HEK293 (cell line): ENCODE measurements around the gene BPIFB2.

Source experiments
- CTCF ChIA-PET: fragments of 350-600 bp; formaldehyde crosslinking; extraction: SDS; loops from one replicate; lab custom pipeline; 2021; ENCODE audit warnings: antibody characterized with exemption; lab: Yijun Ruan, JAX
- POLR2A ChIA-PET: fragments of 300-600 bp; formaldehyde crosslinking; extraction: SDS; loops from one replicate; lab custom pipeline; 2020; ENCODE audit warnings: antibody characterized with exemption, inconsistent platforms; lab: Yijun Ruan, JAX
- H3K27ac ChIP-seq: fragments of 200-500 bp; sonication (Bioruptor generic); 2 replicates; pipeline ENCODE4 v1.5.1; 2014; ENCODE audit warnings: low read depth, low read length, control low read depth, inconsistent platforms; ENCODE audit errors: extremely low read depth
- H3K36me3 ChIP-seq, 2 experiments: fragments of 200-500 bp in 1 of 2; sonication (Bioruptor generic) in 1 of 2; 1 replicate in 1 of 2; 2 replicates in 1 of 2; pipeline ENCODE4 v1.5.1; 2014 to 2017; ENCODE audit warnings: inconsistent platforms in 2 of 2, low read length in 2 of 2; ENCODE audit not compliant: control insufficient read depth in 2 of 2, insufficient read depth in 1 of 2
- H3K4me1 ChIP-seq: fragments of 200-500 bp; sonication (Bioruptor generic); 2 replicates; pipeline ENCODE4 v1.5.1; 2014; ENCODE audit warnings: mild to moderate bottlenecking, low read length, inconsistent platforms; ENCODE audit not compliant: control insufficient read depth, insufficient read depth
- H3K4me3 ChIP-seq: 2 replicates; pipeline ENCODE4 v1.5.1; 2011; ENCODE audit warnings: low read depth, mild to moderate bottlenecking, control low read depth, low read length, moderate library complexity
- H3K9me3 ChIP-seq: fragments of 200-500 bp; sonication (Bioruptor generic); 2 replicates; pipeline ENCODE4 v1.5.1; 2014; ENCODE audit warnings: low read depth, low read length, inconsistent platforms; ENCODE audit not compliant: control insufficient read depth, insufficient read depth
- OSR2 ChIP-seq: fragments of 450-650 bp; formaldehyde crosslinking; IDR thresholded peaks from 2 replicates; pipeline ENCODE4 v1.5.1; 2016; ENCODE audit warnings: missing biosample characterization, missing genetic modification characterization
- ZNF155 ChIP-seq: fragments of 450-650 bp; formaldehyde crosslinking; IDR thresholded peaks from 2 replicates; pipeline ENCODE4 v1.5.1; 2016; ENCODE audit warnings: missing biosample characterization, missing genetic modification characterization
- ZNF2 ChIP-seq: fragments of 450-650 bp; formaldehyde crosslinking; IDR thresholded peaks from 2 replicates; pipeline ENCODE4 v1.5.1; 2016; ENCODE audit warnings: missing biosample characterization, missing genetic modification characterization
- ZNF202 ChIP-seq: fragments of 450-650 bp; formaldehyde crosslinking; IDR thresholded peaks from 2 replicates; pipeline ENCODE4 v1.5.1; 2016; ENCODE audit warnings: missing biosample characterization, missing genetic modification characterization, borderline replicate concordance
- ZNF335 ChIP-seq: fragments of 450-650 bp; formaldehyde crosslinking; conservative IDR thresholded peaks from 2 replicates; pipeline ENCODE4 v1.5.1; 2016; ENCODE audit warnings: missing biosample characterization, missing genetic modification characterization
- ZNF391 ChIP-seq: fragments of 450-650 bp; formaldehyde crosslinking; IDR thresholded peaks from 2 replicates; pipeline ENCODE4 v1.5.1; 2016; ENCODE audit warnings: low read depth, missing biosample characterization, missing genetic modification characterization, borderline replicate concordance
- ZNF416 ChIP-seq: fragments of 450-650 bp; formaldehyde crosslinking; IDR thresholded peaks from 2 replicates; pipeline ENCODE4 v1.5.1; 2016; ENCODE audit warnings: missing biosample characterization, missing genetic modification characterization
- ZNF426 ChIP-seq: fragments of 450-650 bp; formaldehyde crosslinking; IDR thresholded peaks from 2 replicates; pipeline ENCODE4 v1.5.1; 2017; ENCODE audit warnings: missing biosample characterization, missing genetic modification characterization, mild to moderate bottlenecking, inconsistent platforms, moderate library complexity
- ZNF658 ChIP-seq: fragments of 450-650 bp; formaldehyde crosslinking; IDR thresholded peaks from 2 replicates; pipeline ENCODE4; 2016; ENCODE audit warnings: missing biosample characterization, missing genetic modification characterization
- ZNF777 ChIP-seq: fragments of 450-650 bp; formaldehyde crosslinking; IDR thresholded peaks from 2 replicates; pipeline ENCODE4 v1.5.1; 2017; ENCODE audit warnings: missing biosample characterization, missing genetic modification characterization, borderline replicate concordance
- TF ChIP-seq, protein P1 (sequence below): IDR thresholded peaks from 2 replicates; pipeline ENCODE4 v1.6.1; 2011; ENCODE audit warnings: mild to moderate bottlenecking, low read depth, low read length, borderline replicate concordance
- TF ChIP-seq, protein P2 (sequence below): fragments of 450-650 bp; formaldehyde crosslinking; IDR thresholded peaks from 2 replicates; pipeline ENCODE4 v1.5.1; 2016; ENCODE audit warnings: missing biosample characterization, missing genetic modification characterization, low read depth
- TF ChIP-seq, protein P3 (sequence below): fragments of 450-650 bp; formaldehyde crosslinking; conservative IDR thresholded peaks from 2 replicates; pipeline ENCODE4 v1.5.1; 2016; ENCODE audit warnings: low read depth, missing biosample characterization, missing genetic modification characterization
- TF ChIP-seq, protein P4 (sequence below): fragments of 450-650 bp; formaldehyde crosslinking; IDR thresholded peaks from 2 replicates; pipeline ENCODE4 v1.5.1; 2016; ENCODE audit warnings: missing biosample characterization, missing genetic modification characterization
- TF ChIP-seq, protein P5 (sequence below): fragments of 450-650 bp; formaldehyde crosslinking; IDR thresholded peaks from 2 replicates; pipeline ENCODE4 v1.5.1; 2017; ENCODE audit warnings: missing biosample characterization, missing genetic modification characterization
- TF ChIP-seq, protein P6 (sequence below): fragments of 450-650 bp; formaldehyde crosslinking; IDR thresholded peaks from 2 replicates; pipeline ENCODE4 v1.5.1; 2016; ENCODE audit warnings: missing biosample characterization, missing genetic modification characterization

The BPIFB2 gene

DNA sequence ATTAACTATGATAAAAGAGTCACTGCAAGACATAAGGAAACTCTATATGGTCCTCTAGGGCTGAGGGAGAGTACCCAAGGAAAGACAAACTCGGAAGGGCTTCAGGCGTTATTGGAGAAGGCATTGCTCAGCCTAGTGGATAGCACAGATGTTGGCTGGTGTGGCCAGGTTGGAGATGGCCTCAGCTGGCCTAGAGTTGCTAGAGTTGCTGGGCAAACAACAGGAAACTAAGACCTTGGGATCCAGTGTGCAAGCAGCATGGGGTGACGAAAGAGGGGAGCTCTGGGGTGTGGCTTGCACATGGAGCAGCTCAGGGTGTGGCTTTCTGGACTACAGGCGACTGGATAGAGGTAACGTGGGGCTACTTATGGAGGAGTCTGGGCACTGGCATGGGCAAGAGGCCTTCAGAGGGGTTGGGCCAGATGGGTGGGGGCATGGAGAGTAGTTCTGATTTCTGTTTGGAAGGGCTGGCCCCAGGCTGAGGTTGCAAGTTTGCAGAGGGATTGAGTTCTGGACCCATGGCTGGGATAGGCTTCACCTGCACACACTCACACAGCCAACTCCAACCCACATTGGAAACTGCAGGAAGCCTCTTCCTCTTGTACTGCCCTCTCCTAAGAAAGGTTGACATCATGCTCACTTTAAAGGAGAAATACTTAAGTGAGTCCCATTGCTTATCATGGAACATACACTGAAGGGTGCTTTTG, 18.7 kb downstream of the BPIFB2 start:
- ChIA-PET POLR2A (no interaction called here), CTCF (interaction anchor here (0.7 kb wide), 1 partner anchor 170 kb away, joined by 3 read pairs; no protein-coding TSS in a partner anchor)
- no peak overlapping the region for H3K4me3 ChIP-seq
- TF ChIP-seq, protein P1, sequence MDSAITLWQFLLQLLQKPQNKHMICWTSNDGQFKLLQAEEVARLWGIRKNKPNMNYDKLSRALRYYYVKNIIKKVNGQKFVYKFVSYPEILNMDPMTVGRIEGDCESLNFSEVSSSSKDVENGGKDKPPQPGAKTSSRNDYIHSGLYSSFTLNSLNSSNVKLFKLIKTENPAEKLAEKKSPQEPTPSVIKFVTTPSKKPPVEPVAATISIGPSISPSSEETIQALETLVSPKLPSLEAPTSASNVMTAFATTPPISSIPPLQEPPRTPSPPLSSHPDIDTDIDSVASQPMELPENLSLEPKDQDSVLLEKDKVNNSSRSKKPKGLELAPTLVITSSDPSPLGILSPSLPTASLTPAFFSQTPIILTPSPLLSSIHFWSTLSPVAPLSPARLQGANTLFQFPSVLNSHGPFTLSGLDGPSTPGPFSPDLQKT, result no peak
- TF ChIP-seq ZNF155 (tag by site-specific recombination) (no peak), ZNF2 (tag by site-specific recombination) (no peak), ZNF391 (no peak), ZNF202 (tag by site-specific recombination) (no peak), ZNF416 (no peak)
- TF ChIP-seq, protein P2, sequence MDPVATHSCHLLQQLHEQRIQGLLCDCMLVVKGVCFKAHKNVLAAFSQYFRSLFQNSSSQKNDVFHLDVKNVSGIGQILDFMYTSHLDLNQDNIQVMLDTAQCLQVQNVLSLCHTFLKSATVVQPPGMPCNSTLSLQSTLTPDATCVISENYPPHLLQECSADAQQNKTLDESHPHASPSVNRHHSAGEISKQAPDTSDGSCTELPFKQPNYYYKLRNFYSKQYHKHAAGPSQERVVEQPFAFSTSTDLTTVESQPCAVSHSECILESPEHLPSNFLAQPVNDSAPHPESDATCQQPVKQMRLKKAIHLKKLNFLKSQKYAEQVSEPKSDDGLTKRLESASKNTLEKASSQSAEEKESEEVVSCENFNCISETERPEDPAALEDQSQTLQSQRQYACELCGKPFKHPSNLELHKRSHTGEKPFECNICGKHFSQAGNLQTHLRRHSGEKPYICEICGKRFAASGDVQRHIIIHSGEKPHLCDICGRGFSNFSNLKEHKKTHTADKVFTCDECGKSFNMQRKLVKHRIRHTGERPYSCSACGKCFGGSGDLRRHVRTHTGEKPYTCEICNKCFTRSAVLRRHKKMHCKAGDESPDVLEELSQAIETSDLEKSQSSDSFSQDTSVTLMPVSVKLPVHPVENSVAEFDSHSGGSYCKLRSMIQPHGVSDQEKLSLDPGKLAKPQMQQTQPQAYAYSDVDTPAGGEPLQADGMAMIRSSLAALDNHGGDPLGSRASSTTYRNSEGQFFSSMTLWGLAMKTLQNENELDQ (tag by site-specific recombination), result no peak
- TF ChIP-seq, protein P3, sequence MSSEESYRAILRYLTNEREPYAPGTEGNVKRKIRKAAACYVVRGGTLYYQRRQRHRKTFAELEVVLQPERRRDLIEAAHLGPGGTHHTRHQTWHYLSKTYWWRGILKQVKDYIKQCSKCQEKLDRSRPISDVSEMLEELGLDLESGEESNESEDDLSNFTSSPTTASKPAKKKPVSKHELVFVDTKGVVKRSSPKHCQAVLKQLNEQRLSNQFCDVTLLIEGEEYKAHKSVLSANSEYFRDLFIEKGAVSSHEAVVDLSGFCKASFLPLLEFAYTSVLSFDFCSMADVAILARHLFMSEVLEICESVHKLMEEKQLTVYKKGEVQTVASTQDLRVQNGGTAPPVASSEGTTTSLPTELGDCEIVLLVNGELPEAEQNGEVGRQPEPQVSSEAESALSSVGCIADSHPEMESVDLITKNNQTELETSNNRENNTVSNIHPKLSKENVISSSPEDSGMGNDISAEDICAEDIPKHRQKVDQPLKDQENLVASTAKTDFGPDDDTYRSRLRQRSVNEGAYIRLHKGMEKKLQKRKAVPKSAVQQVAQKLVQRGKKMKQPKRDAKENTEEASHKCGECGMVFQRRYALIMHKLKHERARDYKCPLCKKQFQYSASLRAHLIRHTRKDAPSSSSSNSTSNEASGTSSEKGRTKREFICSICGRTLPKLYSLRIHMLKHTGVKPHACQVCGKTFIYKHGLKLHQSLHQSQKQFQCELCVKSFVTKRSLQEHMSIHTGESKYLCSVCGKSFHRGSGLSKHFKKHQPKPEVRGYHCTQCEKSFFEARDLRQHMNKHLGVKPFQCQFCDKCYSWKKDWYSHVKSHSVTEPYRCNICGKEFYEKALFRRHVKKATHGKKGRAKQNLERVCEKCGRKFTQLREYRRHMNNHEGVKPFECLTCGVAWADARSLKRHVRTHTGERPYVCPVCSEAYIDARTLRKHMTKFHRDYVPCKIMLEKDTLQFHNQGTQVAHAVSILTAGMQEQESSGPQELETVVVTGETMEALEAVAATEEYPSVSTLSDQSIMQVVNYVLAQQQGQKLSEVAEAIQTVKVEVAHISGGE (tag by site-specific recombination), result no peak
- H3K27ac ChIP-seq, result no peak overlapping the region
- H3K9me3 ChIP-seq, result no peaks in the 10 kb centered on the region
- H3K36me3 ChIP-seq, result no peaks in the 10 kb centered on the region
- no peaks in the 10 kb centered on the region for H3K4me1 ChIP-seq

DNA sequence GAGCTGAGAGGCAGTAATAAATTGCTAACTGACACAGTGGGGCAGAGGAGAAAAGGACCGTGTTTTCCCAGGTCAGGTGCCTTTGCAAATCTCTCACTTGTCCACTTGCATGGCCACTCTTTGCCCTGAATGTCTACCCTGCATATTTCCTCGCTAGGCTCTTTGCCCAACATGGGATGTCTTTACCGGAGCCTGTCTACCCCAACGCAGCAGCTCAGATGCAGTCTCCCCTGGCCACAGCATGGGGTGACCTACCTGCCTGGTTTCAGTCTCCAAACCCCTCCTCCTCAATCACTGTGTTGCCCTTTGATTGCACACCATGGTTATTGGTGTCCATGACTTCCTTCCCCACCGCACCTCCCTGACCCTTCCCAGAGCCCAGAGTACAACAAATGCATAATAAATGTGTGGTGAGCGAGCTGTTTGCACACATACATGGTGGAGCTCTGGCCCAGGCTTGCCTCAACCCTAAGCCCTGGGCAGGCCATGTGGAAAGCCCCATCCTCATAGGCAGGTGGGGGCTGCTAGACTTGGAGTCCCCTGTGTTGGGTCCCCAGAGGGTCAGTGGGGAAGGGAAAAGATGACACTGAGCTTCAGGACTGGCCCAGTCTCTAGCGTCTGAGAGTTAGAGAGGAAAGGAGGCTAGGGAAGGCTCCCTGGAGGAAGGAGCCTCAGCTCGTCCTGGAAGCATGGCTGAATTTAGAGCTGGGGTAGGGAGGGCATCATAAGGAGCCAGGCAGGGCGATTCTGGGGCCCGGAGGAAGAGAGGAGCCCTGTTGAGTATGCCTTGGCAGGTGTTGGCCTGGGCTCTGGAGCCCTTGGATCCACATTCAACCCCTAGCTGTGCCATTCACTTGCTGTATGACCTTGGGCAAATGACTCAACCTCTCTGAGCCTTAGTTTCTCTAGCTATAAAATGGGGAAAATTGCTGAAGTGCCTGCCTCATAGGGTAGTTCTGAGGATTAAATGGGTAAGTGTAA, 19.6 kb downstream of the BPIFB2 start:
- H3K36me3 ChIP-seq, result no peaks in the 10 kb centered on the region
- no peak overlapping the region for H3K27ac ChIP-seq
- H3K4me1 ChIP-seq, result no peaks in the 10 kb centered on the region
- no peak overlapping the region for H3K4me3 ChIP-seq
- ChIA-PET CTCF (interaction anchor here (0.6 kb wide), 1 partner anchor 78 kb away, joined by 4 read pairs; no protein-coding TSS in a partner anchor), POLR2A (no interaction called here)
- no peaks in the 10 kb centered on the region for H3K9me3 ChIP-seq
- TF ChIP-seq ZNF777 (tag by site-specific recombination) (no peak), ZNF426 (tag by site-specific recombination) (no peak), OSR2 (tag by site-specific recombination) (no peak), ZNF658 (tag by site-specific recombination) (no peak), ZNF335 (tag by site-specific recombination) (no peak)
- TF ChIP-seq, protein P3 (tag by site-specific recombination), result no peak
- TF ChIP-seq, protein P4, sequence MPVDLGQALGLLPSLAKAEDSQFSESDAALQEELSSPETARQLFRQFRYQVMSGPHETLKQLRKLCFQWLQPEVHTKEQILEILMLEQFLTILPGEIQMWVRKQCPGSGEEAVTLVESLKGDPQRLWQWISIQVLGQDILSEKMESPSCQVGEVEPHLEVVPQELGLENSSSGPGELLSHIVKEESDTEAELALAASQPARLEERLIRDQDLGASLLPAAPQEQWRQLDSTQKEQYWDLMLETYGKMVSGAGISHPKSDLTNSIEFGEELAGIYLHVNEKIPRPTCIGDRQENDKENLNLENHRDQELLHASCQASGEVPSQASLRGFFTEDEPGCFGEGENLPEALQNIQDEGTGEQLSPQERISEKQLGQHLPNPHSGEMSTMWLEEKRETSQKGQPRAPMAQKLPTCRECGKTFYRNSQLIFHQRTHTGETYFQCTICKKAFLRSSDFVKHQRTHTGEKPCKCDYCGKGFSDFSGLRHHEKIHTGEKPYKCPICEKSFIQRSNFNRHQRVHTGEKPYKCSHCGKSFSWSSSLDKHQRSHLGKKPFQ (tag by site-specific recombination), result no peak
- TF ChIP-seq, protein P5, sequence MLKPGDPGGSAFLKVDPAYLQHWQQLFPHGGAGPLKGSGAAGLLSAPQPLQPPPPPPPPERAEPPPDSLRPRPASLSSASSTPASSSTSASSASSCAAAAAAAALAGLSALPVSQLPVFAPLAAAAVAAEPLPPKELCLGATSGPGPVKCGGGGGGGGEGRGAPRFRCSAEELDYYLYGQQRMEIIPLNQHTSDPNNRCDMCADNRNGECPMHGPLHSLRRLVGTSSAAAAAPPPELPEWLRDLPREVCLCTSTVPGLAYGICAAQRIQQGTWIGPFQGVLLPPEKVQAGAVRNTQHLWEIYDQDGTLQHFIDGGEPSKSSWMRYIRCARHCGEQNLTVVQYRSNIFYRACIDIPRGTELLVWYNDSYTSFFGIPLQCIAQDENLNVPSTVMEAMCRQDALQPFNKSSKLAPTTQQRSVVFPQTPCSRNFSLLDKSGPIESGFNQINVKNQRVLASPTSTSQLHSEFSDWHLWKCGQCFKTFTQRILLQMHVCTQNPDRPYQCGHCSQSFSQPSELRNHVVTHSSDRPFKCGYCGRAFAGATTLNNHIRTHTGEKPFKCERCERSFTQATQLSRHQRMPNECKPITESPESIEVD (tag by site-specific recombination), result no peak
- TF ChIP-seq, protein P6, sequence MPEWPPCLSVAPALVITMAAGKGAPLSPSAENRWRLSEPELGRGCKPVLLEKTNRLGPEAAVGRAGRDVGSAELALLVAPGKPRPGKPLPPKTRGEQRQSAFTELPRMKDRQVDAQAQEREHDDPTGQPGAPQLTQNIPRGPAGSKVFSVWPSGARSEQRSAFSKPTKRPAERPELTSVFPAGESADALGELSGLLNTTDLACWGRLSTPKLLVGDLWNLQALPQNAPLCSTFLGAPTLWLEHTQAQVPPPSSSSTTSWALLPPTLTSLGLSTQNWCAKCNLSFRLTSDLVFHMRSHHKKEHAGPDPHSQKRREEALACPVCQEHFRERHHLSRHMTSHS (tag by site-specific recombination), result no peak
